ENCODE data around the gene VSIG8.

Gene VSIG8

GRCh38 chr1:159873530-159874143 lies 11.2 kb upstream of the VSIG8 start:
- H3K4me3 ChIP-seq (ENCODE audit: low read length): no peak overlapping the region
- DNase-seq (ENCODE audit: low read depth): no peak
- TF ChIP-seq CTCF (conservative IDR thresholded peaks at IDR 0.05; ENCODE audit: low read depth, low read length): no peak

GRCh38 chr1:159872891-159873290 lies 10.4 kb upstream of the VSIG8 start:
- no peak for TF ChIP-seq CTCF (conservative IDR thresholded peaks at IDR 0.05; ENCODE audit: low read depth, low read length)
- no peak overlapping the region for H3K4me3 ChIP-seq (ENCODE audit: low read length)
- no peak for DNase-seq (ENCODE audit: low read depth)

GRCh38 chr1:159870704-159871103 lies 8.2 kb upstream of the VSIG8 start:
- no peak for TF ChIP-seq CTCF (conservative IDR thresholded peaks at IDR 0.05; ENCODE audit: low read depth, low read length)
- no peak overlapping the region for H3K4me3 ChIP-seq (ENCODE audit: low read length)
- no peak for DNase-seq (ENCODE audit: low read depth)

- TF ChIP-seq CTCF (conservative IDR thresholded peaks at IDR 0.05; ENCODE audit: low read depth, low read length): no peak
These were observed 7.2 kb upstream of the VSIG8 start for GRCh38 chr1:159869607-159870006.

GRCh38 chr1:159869173-159869572 lies 6.7 kb upstream of the VSIG8 start:
- H3K4me3 ChIP-seq (ENCODE audit: low read length): no peak overlapping the region
- no peak for TF ChIP-seq CTCF (conservative IDR thresholded peaks at IDR 0.05; ENCODE audit: low read depth, low read length)
- DNase-seq (ENCODE audit: low read depth): no peak

More at GRCh38 chr1:159869607-159870006, 7.2 kb upstream of the VSIG8 start:
- DNase-seq (ENCODE audit: low read depth): no peak
- H3K4me3 ChIP-seq (ENCODE audit: low read length): no peak overlapping the region

GRCh38 chr1:159868766-159869165 lies 6.3 kb upstream of the VSIG8 start:
- no peak overlapping the region for H3K4me3 ChIP-seq (ENCODE audit: low read length)
- DNase-seq (ENCODE audit: low read depth): no peak
- no peak for TF ChIP-seq CTCF (conservative IDR thresholded peaks at IDR 0.05; ENCODE audit: low read depth, low read length)

- DNase-seq (ENCODE audit: low read depth): peak; percentile 75
- no peak overlapping the region for H3K4me3 ChIP-seq (ENCODE audit: low read length)
- no peak for TF ChIP-seq CTCF (conservative IDR thresholded peaks at IDR 0.05; ENCODE audit: low read depth, low read length)
These were observed 5.2 kb upstream of the VSIG8 start for GRCh38 chr1:159867664-159868026.

Data from retinal pigment epithelial cell (primary cell).